Astrocyte of the spinal cord (primary cell): Measurements from ENCODE around the gene IFNA4.
A peak's percentile ranks its signal among the peaks of the same experiment; 100 is the strongest.
"Not testable (repeated sequence)": the region's sequence is repeated elsewhere in the genome, so short reads cannot be mapped to it uniquely, and the experiment has no call there.

ENCODE experiments used
- DNase-seq: peaks from one replicate; pipeline ENCODE4 v3.0.0; 2011; ENCODE audit warnings: low read depth, low spot score
- H3K4me3 ChIP-seq: 2 replicates; pipeline ENCODE4 v1.5.1; 2011; ENCODE audit warnings: low read depth, mild to moderate bottlenecking, low read length, moderate library complexity
- CTCF ChIP-seq: IDR thresholded peaks from 2 replicates; pipeline ENCODE4 v1.5.1; 2012; ENCODE audit warnings: low read depth, mild to moderate bottlenecking, low read length, inconsistent platforms
- in situ Hi-C: cut with HindIII; loops from 2 replicates; pipeline ENCODE4 v1.10.0; 2017; ENCODE audit warnings: low sequenced_read_pairs

The IFNA4 gene

GRCh38 chr9:21187487-21187886 lies at the start of gene IFNA4:
TSS of gene IFNA4 (minus strand) at chr9:21187587. CDS start at chr9:21187531, 56 bp downstream.
- in situ Hi-C loops, H3K4me3 ChIP-seq, DNase-seq: not testable (repeated sequence)

- in situ Hi-C loops: not testable (repeated sequence)
Observed at GRCh38 chr9:21236360-21236714, 49.0 kb upstream of the IFNA4 start.

GRCh38 chr9:21235468-21236359 lies 48.3 kb upstream of the IFNA4 start:
- DNase-seq: peak; percentile 50
- H3K4me3 ChIP-seq, in situ Hi-C loops: not testable (repeated sequence)
- peak; percentile 65 for TF ChIP-seq CTCF

More at GRCh38 chr9:21236360-21236714, 49.0 kb upstream of the IFNA4 start:
- H3K4me3 ChIP-seq, DNase-seq: not testable (repeated sequence)

GRCh38 chr9:21234153-21234687 lies 46.8 kb upstream of the IFNA4 start:
- TF ChIP-seq CTCF: no peak
- in situ Hi-C loops: no loop called here
- H3K4me3 ChIP-seq: no peak overlapping the region

GRCh38 chr9:21233258-21233657 lies 45.9 kb upstream of the IFNA4 start:
- no peak for TF ChIP-seq CTCF

More at GRCh38 chr9:21234153-21234687, 46.8 kb upstream of the IFNA4 start:
- DNase-seq: no peak

GRCh38 chr9:21228122-21228521 lies 40.7 kb upstream of the IFNA4 start, which contains the start of gene IFNA17:
TSS of gene IFNA17 (minus strand) at chr9:21228222. CDS start at chr9:21228173, 49 bp downstream.
- H3K4me3 ChIP-seq: no peak within 1 kb of the TSS
- in situ Hi-C loops: no loop called here
- no peak for DNase-seq
- no peak for TF ChIP-seq CTCF

More at GRCh38 chr9:21233258-21233657, 45.9 kb upstream of the IFNA4 start:
- DNase-seq: no peak
- no peak overlapping the region for H3K4me3 ChIP-seq
- in situ Hi-C loops: no loop called here

GRCh38 chr9:21217211-21217610 lies 29.8 kb upstream of the IFNA4 start, which contains the start of gene IFNA16:
TSS of gene IFNA16 (minus strand) at chr9:21217311. CDS start at chr9:21217305, 6 bp downstream.
- DNase-seq, H3K4me3 ChIP-seq, in situ Hi-C loops: not testable (repeated sequence)
